Pulmonary artery endothelial cell (primary cell): ENCODE measurements around the gene TNIP2. TPM values are rescaled to one million over a fixed set of nuclear protein-coding genes. Genes with fewer than 3 reads are reported as not detected.
"Not testable (repeated sequence)": the region's sequence is repeated elsewhere in the genome, so short reads cannot be mapped to it uniquely, and the experiment has no call there.

Source experiments
- DNase-seq: peaks from one replicate; pipeline ENCODE4 v3.0.0-alpha.2; 2011; ENCODE audit warnings: low read depth, low spot score
- total RNA-seq: library from RNA; depleted of rRNA; stranded (reverse); fragments of >200 nt; gene quantifications from 2 replicates; pipeline ENCODE4 v1.2.3, GENCODE V29; 2014

TNIP2 gene
- total RNA-seq, 1 donor from 2014 or later, result 90.3 TPM

- DNase-seq, result no peak
These were observed 11.4 kb downstream of the TNIP2 start for GRCh38 chr4:2744576-2745270.

GRCh38 chr4:2743518-2744445 lies 12.4 kb downstream of the TNIP2 start:
- no peak for DNase-seq

GRCh38 chr4:2742823-2743517 lies 13.2 kb downstream of the TNIP2 start:
- DNase-seq, result no peak

GRCh38 chr4:2742081-2742822 lies 13.9 kb downstream of the TNIP2 start:
- no peak for DNase-seq

GRCh38 chr4:2741626-2742025 lies 14.5 kb downstream of the TNIP2 start:
- no peak for DNase-seq

- DNase-seq, result not testable (repeated sequence)
These were observed 17.8 kb downstream of the TNIP2 start for GRCh38 chr4:2738296-2738695.

GRCh38 chr4:2735869-2736268 lies 20.3 kb downstream of the TNIP2 start:
- no peak for DNase-seq

- DNase-seq, result no peak
These were observed 21.5 kb downstream of the TNIP2 start for GRCh38 chr4:2734612-2735011.

GRCh38 chr4:2733844-2734574 lies 22.1 kb downstream of the TNIP2 start:
- no peak for DNase-seq

- DNase-seq, result no peak
These were observed 22.9 kb downstream of the TNIP2 start for GRCh38 chr4:2733001-2733843.

GRCh38 chr4:2732526-2732925 lies 23.6 kb downstream of the TNIP2 start:
- no peak for DNase-seq

GRCh38 chr4:2731907-2732317 lies 24.2 kb downstream of the TNIP2 start:
- no peak for DNase-seq

GRCh38 chr4:2729533-2729875 lies 26.6 kb downstream of the TNIP2 start:
- no peak for DNase-seq

- no peak for DNase-seq
These were observed 27.2 kb downstream of the TNIP2 start for GRCh38 chr4:2728806-2729532.

- DNase-seq, result no peak
These were observed 27.9 kb downstream of the TNIP2 start for GRCh38 chr4:2728221-2728620.

- not testable (repeated sequence) for DNase-seq
These were observed 29.3 kb downstream of the TNIP2 start for GRCh38 chr4:2726881-2727280.

GRCh38 chr4:2725380-2725779 lies 30.8 kb downstream of the TNIP2 start:
- DNase-seq, result no peak

GRCh38 chr4:2723751-2724150 lies 32.4 kb downstream of the TNIP2 start:
- no peak for DNase-seq

- no peak for DNase-seq
These were observed 34.1 kb downstream of the TNIP2 start for GRCh38 chr4:2722033-2722432.
